ENCODE data around the gene KIF4B.

- TF ChIP-seq CTCF (IDR thresholded peaks at IDR 0.05; ENCODE audit: low read depth, low read length) (no peak), POLR2A (IDR thresholded peaks at IDR 0.05; ENCODE audit: extremely low read depth, insufficient read length) (no peak), MYC (IDR thresholded peaks at IDR 0.05; ENCODE audit: low read depth, low read length) (no peak), MAX (IDR thresholded peaks at IDR 0.05; ENCODE audit: low read depth, low read length) (no peak)
These were observed 34.3 kb downstream of the KIF4B start for GRCh38 chr5:155047818-155048217.

All from NB4 (cell line).